Fibroblast of villous mesenchyme (primary cell): ENCODE measurements around the gene KHDC4. TPM values are rescaled to one million over a fixed set of nuclear protein-coding genes. Genes with fewer than 3 reads are reported as not detected.

ENCODE experiments used
- DNase-seq: peaks from one replicate; pipeline ENCODE4 v3.0.0-alpha.2; 2010; ENCODE audit warnings: low read depth
- H3K4me3 ChIP-seq: 2 replicates; pipeline ENCODE4 v1.5.1; 2011; ENCODE audit warnings: low read depth, mild to moderate bottlenecking, low read length
- total RNA-seq: library from RNA; depleted of rRNA; stranded (reverse); fragments of >200 nt; gene quantifications from 2 replicates; pipeline ENCODE4 v1.2.3, GENCODE V29; 2012
- TF ChIP-seq, protein P1 (sequence below): IDR thresholded peaks from 2 replicates; pipeline ENCODE4 v1.5.1; 2012; ENCODE audit warnings: low read depth, mild to moderate bottlenecking, low read length; ENCODE audit not compliant: insufficient read depth

KHDC4 gene
- total RNA-seq, 1 donor, result 42.7 TPM

DNA sequence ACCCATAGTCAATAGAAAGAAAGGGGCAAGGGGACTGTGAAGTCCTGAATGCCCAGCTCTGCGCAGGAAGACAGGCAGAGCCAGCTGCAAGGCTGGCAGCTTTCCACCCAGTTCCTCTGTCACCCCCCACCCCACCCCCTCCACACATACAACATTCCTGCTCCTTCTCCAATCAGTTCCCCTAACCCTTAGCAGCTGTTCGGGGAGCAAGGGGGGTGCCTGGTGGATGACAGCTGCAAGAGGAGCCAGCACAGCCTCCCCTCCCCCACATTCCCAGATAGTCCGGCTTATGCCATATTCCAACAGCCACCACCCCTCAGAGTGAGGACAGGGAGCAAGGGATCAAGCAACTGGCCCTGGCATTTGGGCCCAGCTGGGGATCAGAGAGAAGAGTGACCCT lies 34.5 kb upstream of the KHDC4 start:
- H3K4me3 ChIP-seq, result no peak overlapping the region
- peak; percentile 80 for DNase-seq
- TF ChIP-seq, protein P1, sequence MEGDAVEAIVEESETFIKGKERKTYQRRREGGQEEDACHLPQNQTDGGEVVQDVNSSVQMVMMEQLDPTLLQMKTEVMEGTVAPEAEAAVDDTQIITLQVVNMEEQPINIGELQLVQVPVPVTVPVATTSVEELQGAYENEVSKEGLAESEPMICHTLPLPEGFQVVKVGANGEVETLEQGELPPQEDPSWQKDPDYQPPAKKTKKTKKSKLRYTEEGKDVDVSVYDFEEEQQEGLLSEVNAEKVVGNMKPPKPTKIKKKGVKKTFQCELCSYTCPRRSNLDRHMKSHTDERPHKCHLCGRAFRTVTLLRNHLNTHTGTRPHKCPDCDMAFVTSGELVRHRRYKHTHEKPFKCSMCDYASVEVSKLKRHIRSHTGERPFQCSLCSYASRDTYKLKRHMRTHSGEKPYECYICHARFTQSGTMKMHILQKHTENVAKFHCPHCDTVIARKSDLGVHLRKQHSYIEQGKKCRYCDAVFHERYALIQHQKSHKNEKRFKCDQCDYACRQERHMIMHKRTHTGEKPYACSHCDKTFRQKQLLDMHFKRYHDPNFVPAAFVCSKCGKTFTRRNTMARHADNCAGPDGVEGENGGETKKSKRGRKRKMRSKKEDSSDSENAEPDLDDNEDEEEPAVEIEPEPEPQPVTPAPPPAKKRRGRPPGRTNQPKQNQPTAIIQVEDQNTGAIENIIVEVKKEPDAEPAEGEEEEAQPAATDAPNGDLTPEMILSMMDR, result no peak

- H3K4me3 ChIP-seq, result peak overlapping the region; percentile 3
Observed at GRCh38 chr1:155968051-155968400, 33.8 kb upstream of the KHDC4 start.

GRCh38 chr1:155967341-155968050 lies 33.3 kb upstream of the KHDC4 start:
- H3K4me3 ChIP-seq, result no peak overlapping the region

More at GRCh38 chr1:155968051-155968400, 33.8 kb upstream of the KHDC4 start:
- TF ChIP-seq, protein P1, result no peak
- DNase-seq, result no peak

DNA sequence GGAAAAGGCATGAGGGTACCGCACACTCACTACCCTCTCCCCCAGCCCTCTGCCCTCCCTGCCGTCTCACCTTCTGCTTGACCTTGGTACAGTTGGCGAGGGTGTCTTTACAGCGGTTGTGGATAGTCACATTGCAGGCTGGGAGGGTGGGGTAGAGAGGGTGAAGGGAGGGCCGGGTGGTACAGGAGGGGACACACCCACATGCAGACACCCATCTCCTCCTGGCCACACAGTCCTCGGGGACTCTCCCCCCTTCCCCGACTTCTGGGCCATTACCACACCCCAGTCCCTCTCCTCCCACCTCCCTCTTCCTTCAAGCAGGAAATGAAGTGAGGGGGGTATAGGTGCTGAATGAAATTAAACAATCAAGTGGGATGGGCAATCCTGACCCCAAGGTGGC lies 32.5 kb upstream of the KHDC4 start:
- DNase-seq, result no peak
- H3K4me3 ChIP-seq, result no peak overlapping the region
- TF ChIP-seq, protein P1, result no peak

More at GRCh38 chr1:155967341-155968050, 33.3 kb upstream of the KHDC4 start:
- DNase-seq, result no peak
- TF ChIP-seq, protein P1, result no peak

- no peak for DNase-seq
- TF ChIP-seq, protein P1, result peak; percentile 31
- H3K4me3 ChIP-seq, result no peak overlapping the region
Observed at GRCh38 chr1:155966135-155966534, 31.9 kb upstream of the KHDC4 start.

GRCh38 chr1:155964193-155964592 lies 30.0 kb upstream of the KHDC4 start:
- no peak for DNase-seq

More at GRCh38 chr1:155964193-155964592, 30.0 kb upstream of the KHDC4 start:
- H3K4me3 ChIP-seq, result no peak overlapping the region
- TF ChIP-seq, protein P1, result no peak
